NCI-H2029 (cell line): ENCODE data around the gene AOC3.

ENCODE experiments used
- DNase-seq: peaks from one replicate; lab custom pipeline; 2025; lab: John Stamatoyannopoulos, UW

AOC3 gene

DNA sequence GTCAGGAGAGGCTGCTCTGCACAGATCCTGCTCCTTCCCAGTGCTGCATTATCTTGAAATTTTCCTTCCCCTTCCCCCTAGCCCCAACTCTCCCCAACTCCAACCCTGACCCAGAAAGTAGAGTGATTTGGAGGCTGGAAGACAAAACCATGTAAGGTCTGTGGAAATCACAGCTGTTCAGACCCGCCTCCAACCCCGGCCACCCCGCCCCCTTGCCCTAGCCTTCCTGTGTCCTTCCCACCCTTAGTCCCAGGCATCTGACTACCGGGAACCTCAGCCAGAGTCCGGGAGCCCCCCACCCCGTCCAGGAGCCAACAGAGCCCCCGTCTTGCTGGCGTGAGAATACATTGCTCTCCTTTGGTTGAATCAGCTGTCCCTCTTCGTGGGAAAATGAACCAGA lies at the start of gene AOC3:
Gene AOC3 (plus strand): TSS at position 246 of the 400 bp plus-strand sequence. CDS start 145 bp downstream, at position 391.
- no peak for DNase-seq

- DNase-seq = no peak
Observed at GRCh38 chr17:42803074-42803883, 47.7 kb upstream of the AOC3 start.

DNA sequence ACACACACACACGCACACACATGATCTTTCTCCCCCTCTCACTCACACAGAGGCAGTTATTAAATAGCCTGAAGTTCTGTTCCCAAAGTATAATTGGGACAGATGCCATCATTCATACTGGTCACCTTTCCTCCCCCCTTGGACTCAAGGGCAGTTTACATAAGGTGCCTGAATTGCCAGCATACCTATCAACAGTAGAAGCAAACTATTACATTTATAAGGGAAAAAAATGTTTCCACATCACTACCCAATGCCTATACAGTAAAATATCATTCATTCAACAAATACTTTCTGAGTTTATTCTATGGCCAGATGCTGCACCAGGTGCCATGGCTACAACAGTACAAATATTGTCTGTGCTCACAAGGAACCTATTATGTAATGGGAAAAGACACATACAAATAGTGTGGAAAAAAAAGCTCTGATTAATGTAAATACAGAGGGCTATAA lies 46.1 kb upstream of the AOC3 start:
- DNase-seq = peak; percentile 78

DNA sequence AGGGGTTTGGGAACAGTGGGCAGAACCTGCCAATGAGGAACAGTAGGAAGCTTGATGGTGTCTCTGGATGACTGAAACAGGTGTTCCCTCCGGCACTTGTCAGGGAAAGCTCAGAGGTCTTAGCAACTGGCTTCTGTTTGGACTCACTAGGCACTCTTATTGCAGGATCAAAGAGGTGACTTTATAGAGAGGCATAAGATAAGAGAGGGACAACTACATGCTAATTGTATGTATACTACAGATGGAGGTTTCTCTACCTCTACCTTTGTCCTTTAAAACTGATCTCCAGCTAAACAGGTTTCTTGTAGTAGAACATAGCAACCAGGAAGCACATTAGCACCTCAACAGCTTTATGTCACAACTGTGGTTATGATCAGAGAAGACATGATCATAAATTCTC lies 44.8 kb upstream of the AOC3 start:
- DNase-seq = no peak

GRCh38 chr17:42809250-42809649 lies 41.7 kb upstream of the AOC3 start:
- DNase-seq = no peak

GRCh38 chr17:42814633-42815399 lies 36.2 kb upstream of the AOC3 start:
- peak; percentile 91 for DNase-seq

DNA sequence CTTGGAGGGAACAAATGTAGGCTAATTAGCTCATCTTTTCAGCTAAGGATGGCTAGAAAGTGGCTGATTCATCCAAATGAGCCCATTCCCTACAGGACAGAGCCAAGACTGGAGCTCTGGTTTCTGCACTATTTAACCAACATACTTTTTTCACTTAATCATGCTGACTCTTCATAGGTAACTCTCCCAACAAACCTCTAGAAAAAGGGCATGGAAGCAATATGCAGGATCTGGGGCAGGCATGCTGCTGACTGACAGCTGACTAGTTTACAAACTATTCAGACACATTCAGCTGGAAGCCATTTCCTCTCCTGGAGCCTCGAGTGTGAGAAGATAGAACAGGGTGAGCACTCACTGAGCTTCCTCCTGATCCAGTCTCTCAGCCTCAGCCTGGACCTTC lies 33.1 kb upstream of the AOC3 start:
- no peak for DNase-seq

DNA sequence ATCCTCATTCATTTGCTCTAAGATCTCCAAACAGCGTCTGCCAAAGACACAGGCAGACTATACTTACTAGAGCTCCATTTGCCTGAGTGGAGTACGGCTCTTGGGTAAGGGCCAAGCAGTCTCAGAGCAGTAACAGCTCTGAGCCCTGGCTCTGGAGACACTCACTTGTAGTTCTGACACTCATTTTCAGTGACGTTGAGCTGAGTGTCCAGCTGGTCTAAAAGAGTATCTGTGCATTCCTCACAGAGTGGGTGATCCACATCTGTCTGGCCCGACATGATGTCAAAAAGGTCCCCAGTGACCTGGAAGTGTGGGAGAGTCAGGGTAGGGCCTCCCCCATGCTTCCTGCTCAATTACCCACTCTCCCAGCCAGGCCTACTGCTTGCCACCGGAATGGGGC lies 32.6 kb upstream of the AOC3 start:
- no peak for DNase-seq

DNA sequence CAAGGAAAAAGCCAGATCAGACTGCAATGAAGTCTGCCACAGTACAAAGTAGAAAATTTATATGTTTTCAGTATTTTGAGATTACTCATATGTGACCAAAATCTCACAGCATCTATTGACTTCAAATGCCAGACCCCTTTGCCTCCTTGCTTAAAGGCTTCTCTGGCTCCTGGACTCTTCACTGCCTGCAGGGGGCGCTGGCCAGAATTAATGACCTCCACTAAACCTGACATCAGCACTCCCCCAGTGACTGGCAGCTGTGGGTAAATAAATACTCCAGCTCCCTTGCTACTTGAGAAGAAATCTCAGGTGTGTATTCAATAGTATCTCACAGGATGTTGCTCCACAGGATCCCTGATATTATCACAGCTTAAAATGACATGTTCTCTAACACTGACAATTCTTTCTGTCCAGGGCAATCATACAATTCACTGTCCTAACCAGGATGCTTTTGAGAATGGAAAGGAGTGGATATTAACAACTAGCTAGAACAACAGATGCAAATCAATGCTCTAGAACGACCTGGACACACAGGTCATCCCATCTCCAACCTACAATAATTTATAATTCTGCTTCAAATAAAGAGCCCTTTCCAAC lies 31.0 kb upstream of the AOC3 start:
- DNase-seq = peak; percentile 38

- DNase-seq = no peak
Observed at GRCh38 chr17:42821176-42821575, 29.8 kb upstream of the AOC3 start.

GRCh38 chr17:42827472-42827871 lies 23.5 kb upstream of the AOC3 start:
- no peak for DNase-seq

DNA sequence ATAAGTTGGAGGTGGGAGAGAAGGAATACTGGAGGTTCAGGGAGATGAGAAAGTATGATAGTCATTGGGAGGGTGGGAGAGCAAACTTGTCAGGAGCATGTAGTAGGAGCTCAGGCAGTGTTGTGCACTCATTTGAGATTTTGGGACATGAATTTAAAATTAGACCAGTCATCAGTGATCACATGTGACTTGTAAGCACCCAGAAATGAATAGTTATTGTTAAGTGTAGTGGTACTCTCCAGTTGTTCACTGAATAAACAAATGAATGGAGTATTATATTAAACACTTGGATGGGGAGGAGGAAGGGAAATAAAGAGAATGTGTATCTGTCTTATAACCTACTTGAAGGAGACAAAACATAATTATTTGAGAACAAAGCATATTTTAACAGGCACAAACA lies 20.0 kb upstream of the AOC3 start:
- no peak for DNase-seq

DNA sequence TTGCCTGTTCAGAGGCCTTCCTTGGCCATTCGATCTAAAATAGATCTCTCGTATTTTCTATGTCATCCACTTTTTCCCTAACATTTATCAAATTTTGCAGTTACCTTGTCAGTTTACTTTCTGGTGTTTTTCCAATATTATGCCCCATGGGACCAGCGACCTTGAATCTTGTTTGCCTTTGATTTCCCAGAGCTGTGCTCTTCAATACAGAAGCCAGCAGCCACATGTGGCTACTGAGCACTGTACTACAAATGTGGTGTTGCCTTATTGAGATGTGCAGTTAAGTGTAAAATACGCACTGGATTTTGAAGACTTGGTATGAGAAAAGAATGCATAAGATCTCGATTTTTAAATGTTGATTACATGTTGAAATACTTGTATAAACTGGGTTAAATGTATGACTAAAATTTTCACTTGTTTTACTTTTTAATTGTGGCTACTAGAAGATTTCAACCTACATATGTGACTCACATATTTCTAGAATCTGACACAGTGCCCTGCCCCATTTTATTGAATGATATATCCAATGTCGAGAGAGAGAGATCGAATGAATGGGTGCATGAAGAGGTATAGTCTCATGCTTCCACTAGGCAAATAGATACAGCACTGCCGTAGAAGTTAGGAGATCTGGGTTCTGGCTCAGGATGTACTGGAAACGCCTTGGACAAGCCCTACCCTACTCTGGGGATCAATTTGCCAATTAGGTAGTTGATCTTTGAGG lies 18.6 kb upstream of the AOC3 start:
- no peak for DNase-seq

- DNase-seq = peak; percentile 70
Observed at GRCh38 chr17:42832934-42833766, 17.8 kb upstream of the AOC3 start, which contains the start of gene PSME3. Gene PSME3, plus strand, starts transcription at chr17:42833397. Its CDS starts 235 bp downstream, at chr17:42833632.

GRCh38 chr17:42833767-42834422 lies 17.1 kb upstream of the AOC3 start:
- no peak for DNase-seq

DNA sequence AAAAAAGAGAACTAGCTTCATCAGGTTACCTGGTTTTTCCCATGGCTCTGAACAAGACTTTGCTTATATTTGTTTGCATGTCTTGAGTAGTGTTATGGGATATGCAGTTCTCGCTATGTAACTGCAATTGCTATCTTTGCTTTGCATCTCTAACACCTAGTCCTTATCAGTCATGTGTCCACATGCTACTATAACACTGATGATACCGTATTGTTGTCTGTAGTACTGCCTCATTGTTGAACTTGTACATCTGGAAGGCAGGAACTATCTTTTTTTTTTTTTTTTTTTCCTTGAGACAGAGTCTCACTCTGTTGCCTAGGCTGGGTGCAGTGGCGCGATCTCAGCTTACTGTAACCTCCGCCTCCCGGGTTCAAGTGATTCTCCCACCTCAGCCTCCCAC lies 15.3 kb upstream of the AOC3 start:
- no peak for DNase-seq

GRCh38 chr17:42841975-42842685 lies 8.9 kb upstream of the AOC3 start:
- no peak for DNase-seq

GRCh38 chr17:42843358-42843934 lies 7.6 kb upstream of the AOC3 start:
- no peak for DNase-seq

- no peak for DNase-seq
Observed at GRCh38 chr17:42844271-42844670, 6.7 kb upstream of the AOC3 start, which contains the start of gene AOC2. Gene AOC2, plus strand, starts transcription at chr17:42844580. Its CDS starts 47 bp downstream, at chr17:42844627.
